Duodenal mucosa (tissue), 2 donors: ENCODE data around the gene RIMS1.

Experiments
- H3K27ac ChIP-seq: one replicate; pipeline ENCODE4 v1.7.0; 2013; ENCODE audit warnings: low read depth, low read length
- H3K27me3 ChIP-seq, 2 donors: one replicate each; pipeline ENCODE4 v1.7.0; 2013; ENCODE audit warnings: low read length in 2 of 2, control low read depth in 1 of 2; ENCODE audit not compliant: insufficient read depth in 2 of 2, control insufficient read depth in 1 of 2
- H3K36me3 ChIP-seq, 2 donors: one replicate each; pipeline ENCODE4 v1.7.0; 2013; ENCODE audit warnings: low read length in 2 of 2, control low read depth in 1 of 2; ENCODE audit not compliant: insufficient read depth in 2 of 2, control insufficient read depth in 1 of 2
- H3K4me1 ChIP-seq, 2 donors: one replicate each; pipeline ENCODE4 v1.7.0; 2013; ENCODE audit warnings: low read length in 2 of 2, control low read depth in 1 of 2; ENCODE audit not compliant: insufficient read depth in 2 of 2, control insufficient read depth in 1 of 2
- H3K4me3 ChIP-seq, 2 donors: one replicate each; pipeline ENCODE4 v1.7.0; 2013; ENCODE audit warnings: low read length in 2 of 2, low read depth in 1 of 2
- H3K9ac ChIP-seq, 2 donors: one replicate each; pipeline ENCODE4 v1.7.0; 2013; ENCODE audit warnings: low read length in 2 of 2, low read depth in 1 of 2
- H3K9me3 ChIP-seq, 2 donors: one replicate each; pipeline ENCODE4 v1.7.0; 2013; ENCODE audit warnings: low read length in 2 of 2, control low read depth in 1 of 2; ENCODE audit not compliant: control insufficient read depth in 1 of 2

Gene RIMS1

GRCh38 chr6:72213654-72214053 is 327.3 kb downstream of the RIMS1 start:
- Histone ChIP-seq H3K4me1 (no peaks in the 10 kb centered on the region), H3K4me3 (no peak overlapping the region), H3K36me3 (no peaks in the 10 kb centered on the region), H3K27ac (no peak overlapping the region), H3K9me3 (no peaks in the 10 kb centered on the region), H3K9ac (no peak overlapping the region), H3K27me3 (no peaks in the 10 kb centered on the region)

DNA sequence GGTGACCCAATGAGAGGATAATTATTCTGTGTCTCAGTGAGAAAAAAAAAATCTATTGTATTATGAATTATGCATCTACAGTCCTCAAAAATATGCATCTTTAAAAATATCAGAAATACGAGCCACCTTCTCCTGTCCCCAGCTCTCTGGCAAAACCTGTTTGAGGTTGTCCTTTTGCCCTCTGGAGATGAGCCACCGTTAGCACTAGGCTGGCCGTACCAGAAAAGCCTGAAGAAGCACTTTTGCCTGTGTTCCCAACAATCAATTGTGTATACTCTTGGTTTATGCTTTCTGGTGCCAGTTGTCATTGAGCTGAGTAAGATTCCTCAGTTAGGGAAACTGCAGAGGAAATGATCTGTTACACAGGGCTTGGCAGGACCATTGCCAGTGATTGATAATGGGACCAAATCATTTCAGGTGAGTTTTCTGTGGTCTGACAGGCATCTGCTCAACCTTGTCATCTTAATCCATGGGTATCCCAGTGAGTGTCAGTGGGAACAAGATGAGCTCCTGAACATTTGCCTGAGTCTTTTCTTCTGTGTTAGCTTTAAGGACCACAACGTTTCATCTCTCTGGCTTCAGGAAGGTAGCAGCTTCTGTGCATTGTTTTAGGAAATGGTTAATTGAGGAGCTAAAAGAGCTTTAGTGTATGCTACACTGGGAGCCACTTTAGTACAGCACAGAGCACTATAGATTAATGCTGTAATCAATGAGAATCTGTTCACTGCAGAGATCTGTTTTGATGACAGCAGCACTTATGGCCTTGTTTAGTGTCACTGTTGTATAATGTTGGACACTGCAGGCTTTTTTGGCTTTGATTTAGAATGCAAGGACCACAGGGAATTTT is 330.1 kb downstream of the RIMS1 start:
- no peaks in the 10 kb centered on the region for H3K36me3 ChIP-seq
- no peak overlapping the region for H3K9ac ChIP-seq
- H3K27me3 ChIP-seq = no peaks in the 10 kb centered on the region
- H3K4me3 ChIP-seq = no peak overlapping the region
- no peaks in the 10 kb centered on the region for H3K4me1 ChIP-seq
- H3K27ac ChIP-seq = no peak overlapping the region
- H3K9me3 ChIP-seq = no peaks in the 10 kb centered on the region

GRCh38 chr6:72217626-72218025 is 331.3 kb downstream of the RIMS1 start:
- Histone ChIP-seq H3K27me3 (no peaks in the 10 kb centered on the region), H3K9me3 (no peaks in the 10 kb centered on the region), H3K9ac (no peak overlapping the region), H3K36me3 (no peaks in the 10 kb centered on the region), H3K4me3 (no peak overlapping the region), H3K27ac (no peak overlapping the region), H3K4me1 (no peaks in the 10 kb centered on the region)

GRCh38 chr6:72218125-72218524 is 331.8 kb downstream of the RIMS1 start:
- Histone ChIP-seq H3K27me3 (no peaks in the 10 kb centered on the region), H3K9ac (no peak overlapping the region), H3K4me1 (no peaks in the 10 kb centered on the region), H3K9me3 (no peaks in the 10 kb centered on the region), H3K27ac (no peak overlapping the region), H3K36me3 (no peaks in the 10 kb centered on the region), H3K4me3 (no peak overlapping the region)

- no peak overlapping the region for H3K4me3 ChIP-seq
- H3K9me3 ChIP-seq = no peaks in the 10 kb centered on the region
- no peaks in the 10 kb centered on the region for H3K36me3 ChIP-seq
- H3K4me1 ChIP-seq = no peaks in the 10 kb centered on the region
- no peak overlapping the region for H3K27ac ChIP-seq
- H3K27me3 ChIP-seq = no peaks in the 10 kb centered on the region
- H3K9ac ChIP-seq = no peak overlapping the region
Observed at GRCh38 chr6:72219536-72219935, 333.2 kb downstream of the RIMS1 start.

DNA sequence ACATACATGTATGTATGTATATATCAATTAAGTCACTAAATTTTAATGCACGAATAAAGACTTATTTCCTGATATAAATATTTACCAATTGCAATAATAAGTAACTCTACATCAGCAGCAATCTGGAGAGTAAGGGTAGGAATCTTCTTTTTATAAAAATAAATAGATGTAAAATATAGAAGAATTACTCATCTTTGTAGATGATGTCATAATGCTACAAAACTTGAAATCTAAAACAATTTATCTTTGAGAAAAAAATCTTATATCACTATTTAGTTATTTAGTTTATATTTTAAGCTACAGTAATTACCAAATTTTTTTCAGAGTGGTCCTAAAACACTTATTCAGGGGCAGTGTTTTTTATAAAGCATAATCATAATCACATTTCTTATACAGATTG is 351.7 kb downstream of the RIMS1 start:
- H3K27ac ChIP-seq = no peak overlapping the region
- H3K27me3 ChIP-seq = no peaks in the 10 kb centered on the region
- no peak overlapping the region for H3K9ac ChIP-seq
- no peaks in the 10 kb centered on the region for H3K36me3 ChIP-seq
- H3K4me1 ChIP-seq = no peaks in the 10 kb centered on the region
- H3K9me3 ChIP-seq = no peaks in the 10 kb centered on the region
- H3K4me3 ChIP-seq = no peak overlapping the region

- Histone ChIP-seq H3K4me3 (no peak overlapping the region), H3K4me1 (no peaks in the 10 kb centered on the region), H3K27me3 (no peaks in the 10 kb centered on the region), H3K9me3 (no peaks in the 10 kb centered on the region), H3K36me3 (no peaks in the 10 kb centered on the region), H3K9ac (no peak overlapping the region), H3K27ac (no peak overlapping the region)
Observed at GRCh38 chr6:72238900-72239299, 352.6 kb downstream of the RIMS1 start.

DNA sequence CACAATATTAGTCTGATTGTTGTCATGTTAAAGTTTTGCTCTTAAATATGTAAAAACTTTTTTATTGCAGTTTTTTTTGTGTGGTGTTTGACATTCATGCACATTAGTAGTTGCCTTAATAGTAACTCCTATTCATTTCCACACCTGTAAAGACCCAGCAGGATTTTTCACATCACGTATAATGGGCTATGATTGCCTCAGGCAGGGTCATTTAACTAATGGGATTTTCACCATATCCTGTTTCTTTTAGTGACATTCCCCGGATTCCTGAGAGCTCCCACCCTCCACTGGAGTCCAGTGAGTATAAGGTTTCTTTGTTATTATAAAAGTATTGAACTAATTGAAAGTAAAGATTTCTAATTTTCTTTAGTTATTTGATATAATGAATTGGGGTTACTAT is 359.2 kb downstream of the RIMS1 start:
- Histone ChIP-seq H3K9ac (no peak overlapping the region), H3K36me3 (no peaks in the 10 kb centered on the region), H3K4me3 (no peak overlapping the region), H3K27me3 (no peaks in the 10 kb centered on the region), H3K9me3 (no peaks in the 10 kb centered on the region), H3K4me1 (no peaks in the 10 kb centered on the region), H3K27ac (no peak overlapping the region)

GRCh38 chr6:72246926-72247325 is 360.6 kb downstream of the RIMS1 start:
- Histone ChIP-seq H3K4me1 (no peaks in the 10 kb centered on the region), H3K4me3 (no peak overlapping the region), H3K27ac (no peak overlapping the region), H3K9me3 (no peaks in the 10 kb centered on the region), H3K27me3 (no peaks in the 10 kb centered on the region), H3K9ac (no peak overlapping the region), H3K36me3 (no peaks in the 10 kb centered on the region)

GRCh38 chr6:72248621-72249020 is 362.3 kb downstream of the RIMS1 start:
- H3K27me3 ChIP-seq = no peaks in the 10 kb centered on the region
- H3K4me1 ChIP-seq = no peaks in the 10 kb centered on the region
- H3K36me3 ChIP-seq = no peaks in the 10 kb centered on the region
- no peak overlapping the region for H3K4me3 ChIP-seq
- no peaks in the 10 kb centered on the region for H3K9me3 ChIP-seq
- no peak overlapping the region for H3K9ac ChIP-seq
- H3K27ac ChIP-seq = no peak overlapping the region
